Hepatocyte (in vitro differentiated cells): ENCODE results near the gene NR2F2.

Experiments
- EZH2 ChIP-seq: fragments of 200-600 bp; sonication (generic); IDR thresholded peaks from 2 replicates; pipeline ENCODE4 v1.6.1; 2016; ENCODE audit warnings: antibody characterized with exemption, mild to moderate bottlenecking, borderline replicate concordance
- TF ChIP-seq, protein P1 (sequence below): fragments of 200-600 bp; sonication (generic); IDR thresholded peaks from 2 replicates; pipeline ENCODE4 v1.5.1; 2016; ENCODE audit warnings: antibody characterized with exemption, mild to moderate bottlenecking; ENCODE audit not compliant: poor library complexity

DNA sequence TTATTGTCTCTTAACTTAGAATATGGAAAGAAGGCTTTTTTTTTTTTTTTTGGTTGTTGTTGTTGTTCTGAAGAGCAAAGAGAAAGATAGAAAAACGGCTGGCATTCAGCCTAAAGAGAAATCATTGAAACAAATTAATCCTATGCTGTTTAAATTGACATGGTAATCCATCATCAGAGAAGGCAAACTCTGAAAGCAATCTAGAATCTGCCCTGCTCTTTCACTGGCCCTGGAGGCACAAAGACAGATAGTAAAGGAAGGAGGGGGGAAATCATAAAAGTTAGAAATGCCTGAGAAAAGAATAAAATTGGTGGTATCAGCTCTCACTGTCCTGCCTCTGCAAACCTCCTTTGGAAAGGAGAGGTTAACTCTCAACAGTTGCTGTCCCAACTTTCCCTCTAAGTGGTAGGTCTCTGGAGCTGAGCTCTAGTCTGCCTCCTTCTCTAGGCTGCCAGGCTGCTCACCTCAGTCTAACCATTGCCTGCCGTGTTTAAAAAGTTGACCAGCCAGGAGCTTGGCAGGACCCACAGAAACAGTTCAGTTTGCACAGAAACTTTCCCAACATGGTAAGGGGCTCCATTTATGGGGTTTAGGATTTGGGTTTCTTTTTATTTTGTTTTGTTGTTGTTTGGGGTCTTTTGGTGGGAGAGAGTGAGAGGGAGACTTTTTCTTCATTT, 13.4 kb upstream of the NR2F2 start:
- TF ChIP-seq, protein P1, sequence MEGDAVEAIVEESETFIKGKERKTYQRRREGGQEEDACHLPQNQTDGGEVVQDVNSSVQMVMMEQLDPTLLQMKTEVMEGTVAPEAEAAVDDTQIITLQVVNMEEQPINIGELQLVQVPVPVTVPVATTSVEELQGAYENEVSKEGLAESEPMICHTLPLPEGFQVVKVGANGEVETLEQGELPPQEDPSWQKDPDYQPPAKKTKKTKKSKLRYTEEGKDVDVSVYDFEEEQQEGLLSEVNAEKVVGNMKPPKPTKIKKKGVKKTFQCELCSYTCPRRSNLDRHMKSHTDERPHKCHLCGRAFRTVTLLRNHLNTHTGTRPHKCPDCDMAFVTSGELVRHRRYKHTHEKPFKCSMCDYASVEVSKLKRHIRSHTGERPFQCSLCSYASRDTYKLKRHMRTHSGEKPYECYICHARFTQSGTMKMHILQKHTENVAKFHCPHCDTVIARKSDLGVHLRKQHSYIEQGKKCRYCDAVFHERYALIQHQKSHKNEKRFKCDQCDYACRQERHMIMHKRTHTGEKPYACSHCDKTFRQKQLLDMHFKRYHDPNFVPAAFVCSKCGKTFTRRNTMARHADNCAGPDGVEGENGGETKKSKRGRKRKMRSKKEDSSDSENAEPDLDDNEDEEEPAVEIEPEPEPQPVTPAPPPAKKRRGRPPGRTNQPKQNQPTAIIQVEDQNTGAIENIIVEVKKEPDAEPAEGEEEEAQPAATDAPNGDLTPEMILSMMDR = no peak
- no peak for TF ChIP-seq EZH2
